Parathyroid adenoma (tissue), 2 donors: ENCODE data around the gene TRPT1.

Source experiments
- H2AFZ ChIP-seq: fragments of 300-600 bp; sonication (generic); one replicate; pipeline ENCODE4 v1.7.0; 2017; ENCODE audit warnings: antibody characterized with exemption, mild to moderate bottlenecking
- H3K27ac ChIP-seq: fragments of 300-600 bp; sonication (generic); one replicate; pipeline ENCODE4 v1.7.0; 2017
- H3K27me3 ChIP-seq: fragments of 300-600 bp; sonication (generic); one replicate; pipeline ENCODE4 v1.7.0; 2017; ENCODE audit warnings: low read length; ENCODE audit not compliant: control insufficient read depth, insufficient read depth
- H3K36me3 ChIP-seq: fragments of 300-600 bp; sonication (generic); one replicate; pipeline ENCODE4 v1.7.0; 2017; ENCODE audit warnings: low read length; ENCODE audit not compliant: control insufficient read depth, insufficient read depth
- H3K4me1 ChIP-seq: fragments of 300-600 bp; sonication (generic); one replicate; pipeline ENCODE4 v1.7.0; 2017; ENCODE audit warnings: control low read depth
- H3K4me2 ChIP-seq: fragments of 300-600 bp; sonication (generic); one replicate; pipeline ENCODE4 v1.7.0; 2017; ENCODE audit warnings: low read length
- H3K4me3 ChIP-seq: fragments of 300-600 bp; sonication (generic); one replicate; pipeline ENCODE4 v1.7.0; 2017; ENCODE audit warnings: low read depth, low read length
- H3K79me2 ChIP-seq: fragments of 300-600 bp; sonication (generic); one replicate; pipeline ENCODE4 v1.7.0; 2017; ENCODE audit warnings: control low read depth
- H3K9ac ChIP-seq: fragments of 300-600 bp; sonication (generic); one replicate; pipeline ENCODE4 v1.7.0; 2017; ENCODE audit warnings: mild to moderate bottlenecking
- H3K9me3 ChIP-seq: fragments of 300-600 bp; sonication (generic); one replicate; pipeline ENCODE4 v1.7.0; 2017; ENCODE audit warnings: low read length; ENCODE audit not compliant: control insufficient read depth
- CTCF ChIP-seq: fragments of 300-600 bp; sonication (generic); IDR thresholded peaks from one replicate; pipeline ENCODE4 v1.7.0; 2017; ENCODE audit warnings: antibody characterized with exemption, mild to moderate bottlenecking
- donor health status: primary hyperparathyroidism.

The TRPT1 gene

DNA sequence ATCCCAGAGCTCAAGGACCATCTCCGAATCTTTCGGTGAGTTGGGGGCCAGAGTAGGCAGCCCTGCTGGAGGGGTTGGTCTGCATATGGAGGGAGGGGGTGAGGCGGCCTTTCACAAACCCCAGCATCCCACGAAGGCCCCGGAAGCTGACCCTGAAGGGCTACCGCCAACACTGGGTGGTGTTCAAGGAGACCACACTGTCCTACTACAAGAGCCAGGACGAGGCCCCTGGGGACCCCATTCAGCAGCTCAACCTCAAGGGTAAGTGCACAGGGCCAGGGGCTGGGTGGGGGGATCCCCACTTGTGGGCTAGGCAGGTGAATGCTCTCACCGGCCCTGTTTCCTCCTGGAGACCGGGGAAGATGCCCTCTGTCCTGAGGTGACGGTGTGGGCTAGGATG is 6.2 kb downstream of the TRPT1 start:
- Histone ChIP-seq H3K9ac (no peak overlapping the region), H3K36me3 (no peaks in the 10 kb centered on the region), H3K4me1 (no peaks in the 10 kb centered on the region), H3K27me3 (no peaks in the 10 kb centered on the region), H3K9me3 (no peaks in the 10 kb centered on the region), H3K4me3 (no peak overlapping the region), H2AFZ (no peak overlapping the region), H3K79me2 (no peaks in the 10 kb centered on the region), H3K27ac (no peak overlapping the region), H3K4me2 (no peak overlapping the region)
- no peak for TF ChIP-seq CTCF

GRCh38 chr11:64219354-64219684 is 6.7 kb downstream of the TRPT1 start:
- Histone ChIP-seq H3K9ac (no peak overlapping the region), H3K79me2 (no peaks in the 10 kb centered on the region), H3K9me3 (no peaks in the 10 kb centered on the region), H3K4me2 (no peak overlapping the region), H3K27me3 (no peaks in the 10 kb centered on the region), H2AFZ (no peak overlapping the region), H3K4me3 (no peak overlapping the region), H3K36me3 (no peaks in the 10 kb centered on the region), H3K4me1 (no peaks in the 10 kb centered on the region), H3K27ac (no peak overlapping the region)
- no peak for TF ChIP-seq CTCF

GRCh38 chr11:64218628-64219353 is 7.2 kb downstream of the TRPT1 start:
- Histone ChIP-seq H2AFZ (no peak overlapping the region), H3K36me3 (no peaks in the 10 kb centered on the region)
- TF ChIP-seq CTCF, result no peak

GRCh38 chr11:64216879-64217278 is 9.1 kb downstream of the TRPT1 start:
- no peaks in the 10 kb centered on the region for H3K79me2 ChIP-seq

More at GRCh38 chr11:64218628-64219353, 7.2 kb downstream of the TRPT1 start:
- no peaks in the 10 kb centered on the region for H3K79me2 ChIP-seq
- H3K4me2 ChIP-seq, result no peak overlapping the region
- H3K27me3 ChIP-seq, result no peaks in the 10 kb centered on the region
- no peaks in the 10 kb centered on the region for H3K4me1 ChIP-seq
- H3K27ac ChIP-seq, result no peak overlapping the region
- H3K4me3 ChIP-seq, result no peak overlapping the region
- H3K9ac ChIP-seq, result no peak overlapping the region
- H3K9me3 ChIP-seq, result no peaks in the 10 kb centered on the region

More at GRCh38 chr11:64216879-64217278, 9.1 kb downstream of the TRPT1 start:
- Histone ChIP-seq H3K4me2 (no peak overlapping the region), H3K27me3 (no peaks in the 10 kb centered on the region), H2AFZ (no peak overlapping the region), H3K9me3 (no peaks in the 10 kb centered on the region), H3K36me3 (no peaks in the 10 kb centered on the region), H3K9ac (no peak overlapping the region), H3K4me1 (no peaks in the 10 kb centered on the region), H3K27ac (no peak overlapping the region), H3K4me3 (no peak overlapping the region)
- TF ChIP-seq CTCF, result no peak
